ENCODE measurements around the gene GLRX.

GRCh38 chr5:95827892-95828246 is 5.3 kb upstream of the GLRX start:
- TF ChIP-seq, protein P1, sequence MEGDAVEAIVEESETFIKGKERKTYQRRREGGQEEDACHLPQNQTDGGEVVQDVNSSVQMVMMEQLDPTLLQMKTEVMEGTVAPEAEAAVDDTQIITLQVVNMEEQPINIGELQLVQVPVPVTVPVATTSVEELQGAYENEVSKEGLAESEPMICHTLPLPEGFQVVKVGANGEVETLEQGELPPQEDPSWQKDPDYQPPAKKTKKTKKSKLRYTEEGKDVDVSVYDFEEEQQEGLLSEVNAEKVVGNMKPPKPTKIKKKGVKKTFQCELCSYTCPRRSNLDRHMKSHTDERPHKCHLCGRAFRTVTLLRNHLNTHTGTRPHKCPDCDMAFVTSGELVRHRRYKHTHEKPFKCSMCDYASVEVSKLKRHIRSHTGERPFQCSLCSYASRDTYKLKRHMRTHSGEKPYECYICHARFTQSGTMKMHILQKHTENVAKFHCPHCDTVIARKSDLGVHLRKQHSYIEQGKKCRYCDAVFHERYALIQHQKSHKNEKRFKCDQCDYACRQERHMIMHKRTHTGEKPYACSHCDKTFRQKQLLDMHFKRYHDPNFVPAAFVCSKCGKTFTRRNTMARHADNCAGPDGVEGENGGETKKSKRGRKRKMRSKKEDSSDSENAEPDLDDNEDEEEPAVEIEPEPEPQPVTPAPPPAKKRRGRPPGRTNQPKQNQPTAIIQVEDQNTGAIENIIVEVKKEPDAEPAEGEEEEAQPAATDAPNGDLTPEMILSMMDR (IDR thresholded peaks at IDR 0.05), result no peak
- TF ChIP-seq POLR2A (IDR thresholded peaks at IDR 0.05), result no peak
